SKM-1 (cell line): ENCODE measurements around the gene OCA2.
A peak's percentile ranks its signal among the peaks of the same experiment; 100 is the strongest.
"Not testable (repeated sequence)": the region's sequence is repeated elsewhere in the genome, so short reads cannot be mapped to it uniquely, and the experiment has no call there.

Experiments used
- DNase-seq: peaks from one replicate; lab custom pipeline; 2025; ENCODE audit not compliant: unreplicated experiment; lab: John Stamatoyannopoulos, UW

The OCA2 gene

DNA sequence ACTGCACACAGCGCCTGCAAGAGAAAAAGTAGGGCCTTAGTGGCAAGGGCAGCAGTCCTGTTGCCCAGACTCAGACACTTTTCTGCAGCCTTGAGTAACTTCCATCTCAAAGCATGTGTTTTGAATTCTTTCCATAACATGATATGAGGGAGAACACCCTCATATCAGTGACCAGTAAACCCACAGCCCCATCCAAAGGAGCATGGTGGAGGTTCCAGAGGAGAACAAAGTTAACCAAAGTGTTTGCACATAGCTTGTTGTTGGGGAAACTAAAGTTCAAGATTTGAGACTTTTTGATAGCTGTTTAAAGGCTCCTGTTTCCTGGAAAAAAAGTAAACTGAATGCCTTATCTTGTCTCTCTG is 74.2 kb downstream of the OCA2 start:
- no peak for DNase-seq

DNA sequence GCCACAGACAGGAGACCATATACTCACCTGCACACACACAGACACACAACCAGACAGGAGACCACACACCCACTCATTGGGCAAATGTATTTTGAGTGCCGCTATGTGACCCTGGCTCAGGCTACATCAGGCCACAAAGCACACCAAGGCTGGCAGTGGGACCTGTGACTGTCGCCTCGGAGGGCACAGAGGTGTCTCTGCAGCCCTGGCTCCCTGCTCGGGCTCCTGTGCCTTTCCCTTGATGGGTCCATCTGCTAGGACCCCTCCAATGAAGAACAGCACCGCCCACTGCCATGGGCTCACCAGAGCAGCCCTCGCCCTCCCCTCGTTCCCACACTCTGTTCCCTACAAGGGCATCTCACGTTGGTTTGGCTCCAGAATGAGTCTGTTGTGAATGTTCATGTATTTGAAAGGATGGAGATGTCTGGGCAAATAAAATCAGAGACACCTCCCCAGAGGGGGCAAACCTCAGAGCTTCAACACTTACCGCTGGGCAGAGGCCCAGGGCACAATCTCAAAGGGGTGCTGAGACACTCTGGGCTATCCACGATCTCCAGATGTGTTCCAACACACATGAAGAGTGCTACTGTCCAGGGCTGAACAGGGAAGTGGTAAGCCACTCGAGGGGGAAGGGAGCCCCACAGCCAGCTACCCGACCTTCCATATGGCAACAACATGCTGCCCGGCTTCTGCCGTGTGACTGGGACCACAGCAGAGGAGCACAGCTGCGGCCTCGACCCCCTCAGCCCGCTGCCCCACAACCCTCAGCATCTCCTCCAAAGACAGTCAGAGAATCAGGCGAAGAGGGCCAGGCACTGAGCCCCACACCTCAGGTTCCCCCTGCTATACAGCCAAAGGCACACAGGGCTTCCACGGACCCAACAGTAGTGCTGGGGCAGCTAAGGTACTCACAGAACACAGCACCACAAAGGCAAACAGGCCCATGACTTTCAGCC is 74.9 kb downstream of the OCA2 start:
- DNase-seq: no peak

DNA sequence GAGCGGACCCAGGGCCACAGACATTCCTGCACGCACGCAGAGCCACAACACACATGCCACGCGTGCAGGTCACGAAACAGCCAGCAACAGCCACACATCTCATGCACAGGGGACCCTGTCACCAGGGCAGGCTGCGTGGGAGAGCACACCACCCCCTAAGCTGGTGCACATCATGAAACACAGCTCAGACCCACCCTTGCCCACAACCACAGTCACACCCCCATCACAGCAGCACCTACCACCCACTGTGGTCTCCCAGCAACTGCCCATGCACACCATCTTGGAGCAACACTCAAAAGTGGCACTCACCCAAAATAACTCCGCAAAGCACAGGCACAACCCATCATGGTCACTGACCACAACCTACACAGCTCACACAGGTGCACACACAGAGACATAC is 75.7 kb downstream of the OCA2 start:
- DNase-seq: no peak

DNA sequence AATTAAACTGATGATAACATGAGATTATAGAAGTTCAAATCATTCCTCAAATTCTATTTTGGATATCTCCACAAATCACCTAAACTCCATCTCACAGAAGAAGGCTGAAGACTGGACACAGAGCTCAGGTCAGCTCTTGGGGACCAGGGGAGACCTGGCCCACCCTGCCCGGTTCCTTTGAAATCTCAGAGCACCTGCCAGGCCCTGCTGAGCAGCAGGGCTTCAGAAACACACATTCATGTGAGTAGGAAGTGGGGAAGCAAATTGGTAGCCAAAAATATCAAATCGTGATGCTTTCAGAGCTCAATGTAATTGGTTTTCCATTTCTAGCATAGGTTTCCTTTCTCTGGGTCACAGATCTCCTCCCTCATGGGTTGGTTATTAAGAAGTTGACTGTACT is 76.2 kb downstream of the OCA2 start:
- DNase-seq: no peak

DNA sequence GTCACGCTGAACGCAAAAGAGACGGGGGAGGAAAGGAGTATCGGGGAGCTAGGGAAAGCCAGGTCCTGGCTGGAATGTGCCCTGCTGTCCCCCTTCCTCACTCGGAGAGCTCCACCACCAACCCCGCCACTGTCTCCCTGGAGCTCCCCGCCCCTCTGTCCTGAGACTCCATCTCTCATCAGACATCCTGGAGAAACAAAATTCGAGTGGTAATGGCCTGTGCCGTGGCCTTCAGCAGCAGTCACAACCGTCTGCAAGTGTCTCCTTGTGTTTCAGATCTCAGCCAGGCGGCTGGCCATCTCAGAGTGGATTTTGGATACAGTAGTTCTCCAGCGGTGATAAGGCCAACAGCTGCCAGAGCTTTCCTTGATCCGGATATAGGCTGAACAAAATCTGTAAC is 76.9 kb downstream of the OCA2 start:
- no peak for DNase-seq

DNA sequence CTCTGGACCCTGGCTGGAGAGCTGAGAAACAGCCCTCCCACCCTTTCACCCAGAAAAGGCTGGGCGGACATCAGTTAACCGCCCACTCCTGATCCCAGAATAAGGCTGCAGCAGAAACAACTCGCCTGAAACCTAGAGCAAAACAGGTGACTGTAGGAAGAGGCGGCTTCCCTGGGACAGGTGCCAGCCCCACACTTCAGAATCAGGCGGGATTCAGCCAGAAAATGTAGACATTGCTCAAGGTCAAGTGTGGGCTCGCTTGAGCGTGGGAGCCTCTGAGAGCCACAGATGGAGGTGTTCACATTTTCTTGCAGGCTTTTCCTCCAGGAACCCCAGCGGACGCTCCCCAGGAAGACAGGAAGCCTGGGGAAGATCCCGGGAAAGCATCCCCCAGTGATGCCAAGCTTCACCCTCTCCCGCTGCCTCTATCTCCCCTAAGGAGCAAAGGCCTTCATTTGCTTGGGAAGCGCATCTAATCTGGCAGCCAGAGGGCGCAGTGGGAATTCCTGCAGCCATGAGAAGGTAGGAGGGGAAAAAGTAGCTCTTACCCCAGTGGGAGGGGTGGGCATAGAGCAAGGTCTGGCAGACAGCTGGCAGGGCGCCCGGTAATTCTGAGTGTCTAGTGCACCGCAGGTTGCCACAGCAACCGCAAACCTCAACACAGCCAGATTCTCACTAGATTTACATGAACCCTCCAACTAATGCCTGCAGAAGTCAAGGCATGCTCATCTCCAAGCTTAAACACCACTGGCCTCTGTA is 77.7 kb downstream of the OCA2 start:
- DNase-seq: peak; percentile 16

DNA sequence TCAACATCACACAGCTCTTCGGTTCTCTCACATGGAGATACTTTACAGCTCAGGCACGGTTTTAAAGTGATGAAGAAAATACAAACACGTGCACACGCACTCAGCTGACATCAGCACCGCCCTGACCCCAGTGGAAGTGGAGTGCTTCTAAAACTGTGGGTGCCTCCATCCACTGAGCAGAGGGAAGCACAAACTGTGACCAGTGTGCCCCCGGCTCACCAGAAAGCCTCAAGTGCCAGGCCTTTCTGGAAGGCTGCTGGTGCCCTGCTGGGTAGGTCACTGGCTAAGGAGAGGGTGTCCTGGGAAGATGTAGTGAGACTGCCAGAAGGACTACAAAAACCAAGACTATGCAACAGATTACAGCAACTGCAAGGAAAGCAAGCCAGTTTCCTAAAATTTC is 78.5 kb downstream of the OCA2 start:
- DNase-seq: no peak

DNA sequence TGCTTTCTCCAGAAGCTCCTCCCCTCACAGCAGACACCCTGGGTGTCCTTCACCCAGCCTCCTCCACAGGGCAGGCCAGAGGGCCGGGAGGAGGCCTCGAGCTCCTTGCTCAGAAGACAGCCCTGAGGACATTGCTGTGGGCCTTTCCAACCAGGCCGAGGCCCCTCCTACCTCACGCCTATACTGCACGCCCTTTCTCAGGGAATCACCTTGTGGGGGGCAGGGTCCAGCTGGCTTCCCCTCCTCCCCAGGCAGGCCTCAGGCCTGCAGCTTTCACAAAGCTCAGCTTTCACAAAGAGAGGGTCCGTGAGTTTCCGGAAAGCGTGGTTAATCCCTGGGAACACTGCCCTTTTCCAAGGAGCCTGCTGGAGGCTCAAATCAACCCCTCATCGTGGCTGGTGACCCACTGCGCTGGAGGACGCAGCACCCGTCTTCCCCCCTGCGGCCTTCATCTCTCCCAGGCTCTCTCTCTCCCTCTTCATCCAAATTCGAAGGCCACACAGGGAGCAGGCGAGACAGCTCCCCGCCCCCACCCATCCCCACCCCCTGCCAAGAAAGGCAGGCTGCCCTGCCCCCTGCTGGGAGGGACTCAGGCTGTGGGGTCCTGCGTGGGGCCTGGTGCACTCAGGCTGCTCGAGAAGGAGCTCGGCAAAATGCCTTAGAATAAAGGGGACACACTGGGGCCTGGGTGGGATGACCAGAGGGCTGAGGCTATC is 79.4 kb downstream of the OCA2 start:
- no peak for DNase-seq

DNA sequence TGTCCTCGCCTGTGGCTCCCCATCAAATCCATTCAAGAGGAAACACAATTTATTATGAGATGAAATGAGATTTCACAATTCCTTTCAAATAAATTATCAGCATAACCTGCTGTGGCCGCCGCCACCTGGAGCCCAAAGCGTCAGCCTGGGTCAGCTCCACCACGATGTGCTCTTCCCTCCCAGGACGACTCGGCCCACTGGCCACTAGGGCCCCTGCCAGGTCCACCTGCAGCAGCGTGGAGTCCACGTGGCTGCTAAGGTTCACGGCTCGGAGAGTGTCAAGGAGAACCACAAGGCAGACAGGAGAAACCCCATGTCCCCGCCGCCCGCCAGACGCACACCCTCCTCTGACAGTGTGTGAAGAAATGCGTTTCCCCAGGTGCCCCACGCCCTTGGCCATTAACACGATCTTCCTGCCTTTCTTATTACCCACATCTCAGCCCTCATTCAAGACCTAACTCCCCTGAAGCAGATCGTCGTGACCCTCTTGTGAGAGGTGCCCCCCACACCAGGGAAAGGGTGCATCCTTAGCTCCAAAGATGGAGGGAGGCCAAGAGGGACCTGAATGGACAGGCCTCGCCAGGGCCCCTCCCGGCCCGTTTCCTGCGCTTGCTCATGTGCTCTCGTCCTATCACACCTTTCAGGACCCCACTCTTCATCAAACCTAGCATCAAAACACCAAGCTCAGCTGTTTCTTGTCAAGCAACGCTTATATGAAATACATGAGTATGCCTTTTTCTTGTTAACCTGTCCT is 80.6 kb downstream of the OCA2 start:
- no peak for DNase-seq

DNA sequence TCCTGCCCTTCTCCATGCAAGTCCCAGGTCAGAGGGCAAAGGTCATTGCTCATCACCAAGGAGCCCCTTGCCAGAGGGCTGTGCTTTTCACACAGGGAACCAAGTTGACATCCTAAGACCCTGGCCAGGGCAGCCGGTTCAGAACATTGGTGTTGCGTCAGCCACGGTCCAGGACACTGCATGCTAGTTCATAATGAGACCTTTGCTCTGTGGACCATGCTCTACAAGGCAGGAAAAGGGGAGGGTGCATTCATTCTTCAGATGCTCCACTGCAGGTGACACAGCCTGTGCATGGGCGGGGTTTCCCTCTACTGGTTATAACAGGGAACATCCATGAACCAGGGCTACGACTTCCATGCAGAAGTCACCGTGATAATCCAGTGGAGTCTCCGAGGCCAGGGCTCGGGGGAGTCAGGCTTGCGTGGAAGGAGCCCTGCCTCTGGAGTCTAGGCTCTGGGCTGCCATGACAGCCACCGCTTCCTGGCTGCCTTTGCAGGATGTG is 81.6 kb downstream of the OCA2 start:
- no peak for DNase-seq

DNA sequence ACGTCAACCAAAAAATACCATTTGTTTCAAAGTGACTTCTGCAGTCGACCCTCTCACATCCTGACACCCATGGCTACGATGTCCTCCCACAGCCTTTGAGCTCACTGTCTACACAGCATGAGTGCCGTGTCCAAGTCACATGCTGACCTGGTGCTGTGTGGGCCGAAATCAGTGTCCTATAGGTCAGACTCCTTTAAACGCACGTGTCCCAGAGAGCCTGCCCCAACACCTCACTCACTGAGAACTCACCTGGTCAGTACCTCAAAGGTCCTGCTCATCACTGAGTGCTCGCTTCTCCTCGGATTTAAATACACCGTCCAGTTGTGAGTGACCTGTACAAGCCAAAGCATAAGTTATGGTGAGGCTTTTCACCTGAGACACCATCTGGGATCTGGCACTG is 83.3 kb downstream of the OCA2 start:
- no peak for DNase-seq

DNA sequence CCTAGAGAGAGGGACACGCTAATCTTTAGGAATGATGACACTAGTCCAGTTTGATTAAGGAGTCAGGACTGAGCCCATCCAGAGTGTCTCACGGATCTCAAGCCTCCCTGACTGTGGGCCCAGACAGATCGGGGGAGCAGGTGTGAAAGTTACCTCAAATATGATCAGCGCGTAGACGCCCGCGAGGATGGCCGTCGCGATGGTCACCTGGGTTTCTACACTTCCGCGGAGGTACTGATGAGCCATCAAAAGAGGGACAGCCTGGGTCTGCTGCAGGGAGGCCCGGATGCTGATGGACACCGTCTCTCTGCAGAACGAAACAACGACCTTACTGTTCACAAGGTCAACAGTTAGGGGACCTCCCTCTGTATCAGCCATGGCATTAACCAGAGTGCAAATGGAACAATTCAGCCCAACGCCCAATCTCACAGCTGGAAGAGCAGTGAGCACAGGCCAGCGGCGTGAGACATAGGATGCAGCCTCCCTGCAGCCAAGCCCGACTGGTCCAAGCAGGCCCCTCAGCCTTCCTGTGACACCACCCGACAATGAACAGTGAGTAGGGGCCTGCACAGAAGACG is 84.4 kb downstream of the OCA2 start:
- no peak for DNase-seq

DNA sequence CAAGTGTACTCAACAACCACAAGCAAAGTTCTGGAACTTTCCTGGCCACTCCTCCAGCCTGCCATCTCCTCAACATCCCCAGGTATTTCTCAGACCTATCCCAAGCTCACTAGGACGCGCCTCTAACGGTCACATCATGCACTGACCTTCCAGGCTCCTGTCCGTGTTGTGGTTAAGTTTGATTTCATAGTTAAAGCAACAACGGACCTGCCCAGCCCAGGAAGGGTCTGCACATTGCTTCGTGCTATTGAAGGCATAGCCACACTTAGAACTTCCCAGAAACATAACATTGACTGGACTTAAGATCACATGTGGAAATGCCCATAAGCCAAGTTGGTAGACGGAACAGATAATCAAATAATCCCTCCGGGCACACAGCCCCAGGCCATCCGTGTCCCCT is 85.1 kb downstream of the OCA2 start:
- no peak for DNase-seq

DNA sequence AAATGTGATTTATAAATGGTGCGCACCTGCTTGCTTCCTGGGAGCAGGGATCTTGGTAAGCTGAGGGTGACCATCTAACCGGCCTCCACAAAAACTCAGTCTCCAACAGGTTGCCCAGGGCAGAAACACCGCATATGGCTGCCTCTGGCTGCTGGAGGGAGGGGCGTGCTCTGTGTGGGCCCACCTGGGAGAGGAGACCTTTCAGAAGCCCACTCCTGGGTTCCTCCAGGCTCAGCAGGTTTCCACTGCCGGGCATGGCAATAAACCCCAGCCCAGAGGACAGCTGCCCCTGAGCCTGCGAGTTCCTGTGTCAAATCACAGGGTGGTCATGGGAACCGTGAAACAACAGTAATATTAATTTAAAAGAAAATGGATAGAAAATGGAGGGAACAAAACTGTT is 85.6 kb downstream of the OCA2 start:
- DNase-seq: no peak

DNA sequence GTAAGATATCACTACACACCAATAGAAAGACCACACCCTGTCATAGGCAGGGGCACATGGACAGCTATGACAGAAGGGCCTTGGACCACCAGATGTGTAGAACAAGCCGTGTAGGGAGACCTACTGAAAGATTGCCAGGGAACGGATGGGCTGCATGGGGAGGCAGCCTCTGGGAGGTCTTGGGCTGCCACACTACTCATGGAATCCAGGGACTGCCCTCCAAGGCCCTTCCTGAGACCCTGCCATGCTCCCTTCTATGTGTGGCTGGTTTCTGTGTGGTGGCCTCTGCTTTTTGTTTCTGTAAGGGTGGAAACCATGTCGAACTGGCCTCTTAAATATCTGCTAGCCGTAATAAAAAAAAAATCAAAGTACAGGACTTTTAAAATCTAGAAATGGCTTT is 86.9 kb downstream of the OCA2 start:
- no peak for DNase-seq

DNA sequence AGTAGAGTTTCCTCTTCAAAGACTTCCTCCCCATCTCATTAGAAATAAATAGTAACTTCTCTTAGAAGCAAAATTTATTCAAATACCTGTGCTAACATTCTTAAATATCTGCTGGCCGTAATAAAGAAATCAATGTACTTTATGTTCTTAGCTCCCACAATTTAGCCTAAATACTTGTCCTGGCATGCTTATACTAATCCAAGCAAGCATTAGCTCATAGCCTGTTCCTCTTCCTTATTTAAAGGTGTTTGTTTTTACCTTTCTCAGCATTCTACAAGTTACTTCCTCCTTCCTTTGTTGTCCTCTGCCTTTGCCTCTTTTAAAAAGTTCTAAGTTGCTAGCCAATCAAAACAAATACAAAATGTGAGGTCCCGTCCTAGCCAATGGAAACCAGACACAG is 90.9 kb downstream of the OCA2 start:
- DNase-seq: not testable (repeated sequence)

DNA sequence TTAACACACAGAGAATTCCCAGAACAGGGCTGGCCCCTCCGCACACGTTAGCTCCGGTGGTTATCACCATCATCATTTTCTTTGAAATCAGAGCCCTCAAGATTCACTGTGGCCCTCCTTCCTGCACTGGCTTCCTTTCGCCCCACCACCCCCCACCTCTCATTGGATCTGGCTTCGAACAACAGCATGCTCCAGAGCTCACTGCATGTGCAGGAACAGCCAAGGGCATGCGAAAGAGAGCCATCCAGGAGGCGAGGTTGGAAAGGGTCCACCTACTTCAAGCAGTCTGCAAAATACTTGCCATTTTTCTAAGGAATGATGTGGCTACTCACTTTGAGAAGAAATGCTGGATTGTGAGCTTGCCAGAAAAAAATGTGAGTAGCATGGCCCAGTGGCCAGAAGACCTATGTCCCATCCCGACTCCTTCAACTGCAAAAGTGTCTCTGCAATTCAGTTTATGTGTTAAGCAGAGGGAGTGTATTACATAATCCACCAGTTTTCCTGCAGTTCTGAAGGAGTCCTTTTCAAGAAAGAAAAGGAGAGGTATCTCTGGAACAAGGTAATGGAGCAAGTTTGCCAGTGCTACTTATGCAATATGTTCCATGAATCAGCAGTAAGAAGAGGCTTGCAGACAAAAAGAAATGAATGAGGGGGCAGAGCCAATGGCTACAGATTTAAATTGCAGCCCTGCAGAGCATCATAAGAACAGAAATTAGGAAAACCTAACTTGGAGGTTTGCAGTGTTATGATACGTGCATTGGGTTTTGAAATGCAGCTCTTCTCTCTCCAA is 92.8 kb downstream of the OCA2 start:
- DNase-seq: no peak

DNA sequence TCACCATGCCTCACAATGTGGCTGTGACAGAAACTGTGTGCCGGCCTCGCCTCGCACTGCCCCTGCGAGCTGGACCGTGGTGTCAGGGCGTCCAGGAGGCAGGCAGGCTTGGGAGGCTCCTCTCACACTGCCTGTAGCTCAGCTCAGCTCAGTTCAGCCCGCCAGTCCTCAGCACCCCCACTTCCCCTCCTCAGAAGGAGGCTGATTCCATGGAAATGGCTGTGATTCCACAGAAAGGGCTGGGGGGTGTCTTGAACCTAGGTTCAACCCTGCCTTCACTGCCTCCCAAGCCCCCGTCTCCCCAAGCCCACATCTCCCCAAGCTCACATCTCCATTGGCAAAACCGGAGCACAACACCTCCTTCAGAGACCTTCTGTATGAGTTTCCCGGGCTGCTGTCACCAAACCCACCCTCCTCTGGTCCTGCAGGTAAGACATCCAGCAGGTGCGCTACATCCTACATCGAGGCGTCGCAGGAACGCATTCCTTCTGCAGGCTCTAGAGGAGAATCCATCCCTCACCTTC is 94.0 kb downstream of the OCA2 start:
- no peak for DNase-seq
